HEK293T (cell line): ENCODE results near the gene MEGF8.

Experiments used
- CTCF ChIA-PET: fragments of 350-600 bp; formaldehyde crosslinking; extraction: SDS; loops from one replicate; lab custom pipeline; 2021; ENCODE audit warnings: antibody characterized with exemption, inconsistent platforms; lab: Yijun Ruan, JAX
- POLR2A ChIA-PET: fragments of 350-600 bp; formaldehyde crosslinking; extraction: SDS; loops from one replicate; lab custom pipeline; 2020; ENCODE audit warnings: antibody characterized with exemption, inconsistent platforms; lab: Yijun Ruan, JAX
- DNase-seq: peaks from one replicate; pipeline ENCODE4 v3.0.0; 2012; ENCODE audit warnings: mixed read lengths; ENCODE audit errors: extremely low spot score
- ARNT ChIP-seq: fragments of 450-650 bp; IDR thresholded peaks from 2 replicates; pipeline ENCODE4 v1.6.1; 2017; ENCODE audit warnings: mild to moderate bottlenecking
- BHLHE40 ChIP-seq: fragments of 450-650 bp; IDR thresholded peaks from 2 replicates; pipeline ENCODE4 v1.6.1; 2016; ENCODE audit warnings: mild to moderate bottlenecking, moderate library complexity, borderline replicate concordance
- CTBP1 ChIP-seq: fragments of 450-650 bp; IDR thresholded peaks from 2 replicates; pipeline ENCODE4 v1.6.1; 2016; ENCODE audit warnings: borderline replicate concordance
- ELF4 ChIP-seq: fragments of 450-650 bp; IDR thresholded peaks from 2 replicates; pipeline ENCODE4 v1.6.1; 2017; ENCODE audit warnings: antibody characterized with exemption
- FOXA1 ChIP-seq: fragments of 450-650 bp; IDR thresholded peaks from 2 replicates; pipeline ENCODE4 v1.6.1; 2016; ENCODE audit warnings: mild to moderate bottlenecking
- FOXK2 ChIP-seq: fragments of 450-650 bp; IDR thresholded peaks from 2 replicates; pipeline ENCODE4 v1.6.1; 2016; ENCODE audit warnings: mild to moderate bottlenecking
- FOXM1 ChIP-seq: fragments of 450-650 bp; IDR thresholded peaks from 2 replicates; pipeline ENCODE4 v1.6.1; 2017; ENCODE audit warnings: mild to moderate bottlenecking, borderline replicate concordance
- HDGF ChIP-seq: fragments of 450-650 bp; IDR thresholded peaks from 2 replicates; pipeline ENCODE4 v1.6.1; 2017; ENCODE audit warnings: antibody characterized with exemption, borderline replicate concordance
- L3MBTL2 ChIP-seq: fragments of 450-650 bp; conservative IDR thresholded peaks from 2 replicates; pipeline ENCODE4 v1.6.1; 2016; ENCODE audit warnings: mild to moderate bottlenecking
- LEF1 ChIP-seq: fragments of 450-650 bp; IDR thresholded peaks from 2 replicates; pipeline ENCODE4 v1.6.1; 2017; ENCODE audit warnings: mild to moderate bottlenecking, borderline replicate concordance
- NFRKB ChIP-seq: fragments of 450-650 bp; IDR thresholded peaks from 2 replicates; pipeline ENCODE4 v1.6.1; 2016; ENCODE audit warnings: mild to moderate bottlenecking, moderate library complexity
- PKNOX1 ChIP-seq: fragments of 450-650 bp; IDR thresholded peaks from 2 replicates; pipeline ENCODE4 v1.6.1; 2016
- SP1 ChIP-seq: fragments of 450-650 bp; IDR thresholded peaks from 2 replicates; pipeline ENCODE4 v1.6.1; 2017
- SUZ12 ChIP-seq: fragments of 450-650 bp; IDR thresholded peaks from 2 replicates; pipeline ENCODE4 v1.6.1; 2016; ENCODE audit warnings: mild to moderate bottlenecking
- TARDBP ChIP-seq: fragments of 450-650 bp; IDR thresholded peaks from 2 replicates; pipeline ENCODE4 v1.6.1; 2016
- ZNF384 ChIP-seq: fragments of 450-650 bp; IDR thresholded peaks from 2 replicates; pipeline ENCODE4 v1.6.1; 2016

MEGF8 gene

GRCh38 chr19:42316223-42317211 is 8.9 kb upstream of the MEGF8 start:
- POLR2A ChIA-PET, result no interaction called here
- DNase-seq, result no peak
- CTCF ChIA-PET, result no interaction called here

GRCh38 chr19:42317535-42317934 is 7.9 kb upstream of the MEGF8 start:
- DNase-seq, result no peak
- no peak for TF ChIP-seq SUZ12
- no peak for TF ChIP-seq LEF1
- no peak for TF ChIP-seq L3MBTL2
- no peak for TF ChIP-seq SP1
- no peak for TF ChIP-seq ZNF384
- no peak for TF ChIP-seq TARDBP
- no peak for TF ChIP-seq ELF4
- ChIA-PET POLR2A (no interaction called here), CTCF (no interaction called here)

More at GRCh38 chr19:42316223-42317211, 8.9 kb upstream of the MEGF8 start:
- TF ChIP-seq FOXK2, result no peak
- no peak for TF ChIP-seq ZNF384
- no peak for TF ChIP-seq FOXA1
- no peak for TF ChIP-seq HDGF
- no peak for TF ChIP-seq LEF1
- no peak for TF ChIP-seq ARNT
- no peak for TF ChIP-seq FOXM1
- no peak for TF ChIP-seq TARDBP
- TF ChIP-seq PKNOX1, result no peak
- TF ChIP-seq ELF4, result no peak
- TF ChIP-seq BHLHE40, result no peak
- TF ChIP-seq NFRKB, result no peak
- no peak for TF ChIP-seq SP1
- TF ChIP-seq SUZ12, result no peak
- no peak for TF ChIP-seq CTBP1
- TF ChIP-seq L3MBTL2, result no peak

GRCh38 chr19:42322305-42322704 is 3.1 kb upstream of the MEGF8 start:
- ChIA-PET CTCF (no interaction called here), POLR2A (interaction anchor here (1.3 to 1.6 kb wide), 2 partner anchors 20 to 79 kb away, joined by 3 read pairs; partner anchors contain the start of gene PAFAH1B3)
- TF ChIP-seq FOXA1 (no peak), TARDBP (no peak), SUZ12 (no peak), BHLHE40 (no peak), ZNF384 (no peak), SP1 (no peak), FOXM1 (no peak), LEF1 (no peak), ARNT (no peak), FOXK2 (no peak), NFRKB (no peak), L3MBTL2 (no peak), CTBP1 (no peak), ELF4 (no peak), PKNOX1 (no peak), HDGF (no peak)
- DNase-seq, result no peak

- TF ChIP-seq FOXA1, result no peak
- TF ChIP-seq TARDBP, result no peak
- TF ChIP-seq ZNF384, result no peak
- no peak for TF ChIP-seq SUZ12
- no peak for TF ChIP-seq NFRKB
- no peak for TF ChIP-seq BHLHE40
- TF ChIP-seq CTBP1, result no peak
- ChIA-PET CTCF (no interaction called here), POLR2A (interaction anchor here (1.6 kb wide), 1 partner anchor 81 kb away, joined by 3 read pairs; no protein-coding TSS in a partner anchor)
- DNase-seq, result no peak
Observed at GRCh38 chr19:42323473-42323851, 2.0 kb upstream of the MEGF8 start.

GRCh38 chr19:42323852-42324654 is 1.4 kb upstream of the MEGF8 start:
- ChIA-PET CTCF (no interaction called here), POLR2A (interaction anchor here (1.6 kb wide), 1 partner anchor 81 kb away, joined by 3 read pairs; no protein-coding TSS in a partner anchor)
- TF ChIP-seq L3MBTL2 (no peak), ARNT (no peak), FOXK2 (no peak), SUZ12 (no peak)
- no peak for DNase-seq

- TF ChIP-seq SP1, result no peak
- TF ChIP-seq TARDBP, result no peak
- no peak for TF ChIP-seq ZNF384
- TF ChIP-seq BHLHE40, result no peak
- no peak for TF ChIP-seq FOXK2
- TF ChIP-seq HDGF, result no peak
- TF ChIP-seq NFRKB, result no peak
- TF ChIP-seq ARNT, result no peak
- TF ChIP-seq PKNOX1, result no peak
- TF ChIP-seq L3MBTL2, result no peak
- TF ChIP-seq CTBP1, result no peak
- no peak for TF ChIP-seq ELF4
- TF ChIP-seq SUZ12, result no peak
- TF ChIP-seq FOXM1, result no peak
- TF ChIP-seq FOXA1, result no peak
- TF ChIP-seq LEF1, result no peak
- no peak for DNase-seq
- ChIA-PET CTCF (no interaction called here), POLR2A (no interaction called here)
Observed at GRCh38 chr19:42324655-42325307, 654 bp upstream of the MEGF8 start.
